Liver (tissue), 3 donors: ENCODE results near the gene LUC7L3.

ENCODE experiments used
- CTCF ChIP-seq: fragments of 150-350 bp; IDR thresholded peaks from 2 replicates; pipeline ENCODE4 v1.5.1; 2017; ENCODE audit warnings: improper control_type of control experiment, low read depth, low read length; ENCODE audit not compliant: missing input control
- FOXA1 ChIP-seq: IDR thresholded peaks from 2 replicates; pipeline ENCODE4 v1.6.1; 2016; ENCODE audit warnings: antibody characterized with exemption
- GABPA ChIP-seq, 2 donors: IDR thresholded peaks in 1 of 2; conservative IDR thresholded peaks in 1 of 2; 2 replicates each; pipeline ENCODE4 v1.6.1; 2016; ENCODE audit warnings: antibody characterized with exemption in 2 of 2, mild to moderate bottlenecking in 1 of 2, moderate library complexity in 1 of 2
- HNF4A ChIP-seq, 2 donors: conservative IDR thresholded peaks; 2 replicates each; pipeline ENCODE4 v1.6.1; 2016; ENCODE audit warnings: antibody characterized with exemption in 2 of 2, mild to moderate bottlenecking in 2 of 2
- MAX ChIP-seq: IDR thresholded peaks from 2 replicates; pipeline ENCODE4 v1.6.1; 2016; ENCODE audit warnings: antibody characterized with exemption
- RAD21 ChIP-seq, 2 donors: IDR thresholded peaks; 2 replicates each; pipeline ENCODE4 v1.6.1; 2016; ENCODE audit warnings: antibody characterized with exemption in 2 of 2, mild to moderate bottlenecking in 2 of 2
- REST ChIP-seq: IDR thresholded peaks from 2 replicates; pipeline ENCODE4 v1.6.1; 2016; ENCODE audit warnings: antibody characterized with exemption, mild to moderate bottlenecking
- TAF1 ChIP-seq: conservative IDR thresholded peaks from 2 replicates; pipeline ENCODE4 v1.6.1; 2016; ENCODE audit warnings: antibody characterized with exemption, mild to moderate bottlenecking
- donor health status: healthy.
- donor health status: healthy.

- no peak for TF ChIP-seq REST
- no peak for TF ChIP-seq TAF1
- no peak for TF ChIP-seq CTCF
- no peak for TF ChIP-seq HNF4A (conservative IDR thresholded peaks at IDR 0.05)
- TF ChIP-seq MAX, result no peak
- no peak for TF ChIP-seq FOXA1
- no peak for TF ChIP-seq GABPA (IDR thresholded peaks at IDR 0.05 in 1 of 2, conservative IDR thresholded peaks at IDR 0.05 in 1 of 2)
- no peak for TF ChIP-seq RAD21 (IDR thresholded peaks at IDR 0.05)
Measured at GRCh38 chr17:50774225-50774803, 54.9 kb downstream of the LUC7L3 start.
